Measurements from ENCODE around the gene PGM2L1. TPM values are rescaled to one million over a fixed set of nuclear protein-coding genes. Genes with fewer than 3 reads are reported as not detected.

Gene PGM2L1
- total and polyA plus RNA-seq, 2 of the 4 experiments (the other 2 are of a cell fraction) = 0.72 to 1.8 TPM

- TF ChIP-seq, protein P1, sequence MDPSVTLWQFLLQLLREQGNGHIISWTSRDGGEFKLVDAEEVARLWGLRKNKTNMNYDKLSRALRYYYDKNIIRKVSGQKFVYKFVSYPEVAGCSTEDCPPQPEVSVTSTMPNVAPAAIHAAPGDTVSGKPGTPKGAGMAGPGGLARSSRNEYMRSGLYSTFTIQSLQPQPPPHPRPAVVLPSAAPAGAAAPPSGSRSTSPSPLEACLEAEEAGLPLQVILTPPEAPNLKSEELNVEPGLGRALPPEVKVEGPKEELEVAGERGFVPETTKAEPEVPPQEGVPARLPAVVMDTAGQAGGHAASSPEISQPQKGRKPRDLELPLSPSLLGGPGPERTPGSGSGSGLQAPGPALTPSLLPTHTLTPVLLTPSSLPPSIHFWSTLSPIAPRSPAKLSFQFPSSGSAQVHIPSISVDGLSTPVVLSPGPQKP (IDR thresholded peaks at IDR 0.05; ENCODE audit: borderline replicate concordance, low read depth, low read length) = no peak
- TF ChIP-seq RCOR1 (IDR thresholded peaks at IDR 0.05; ENCODE audit: insufficient replicate concordance, low read length) (no peak), NFE2L2 (IDR thresholded peaks at IDR 0.05; ENCODE audit: low read depth, low read length) (no peak), CEBPB (IDR thresholded peaks at IDR 0.05; ENCODE audit: low read depth, low read length) (no peak), MXI1 (IDR thresholded peaks at IDR 0.05; ENCODE audit: borderline replicate concordance, low read depth, low read length) (no peak)
- TF ChIP-seq, protein P2, sequence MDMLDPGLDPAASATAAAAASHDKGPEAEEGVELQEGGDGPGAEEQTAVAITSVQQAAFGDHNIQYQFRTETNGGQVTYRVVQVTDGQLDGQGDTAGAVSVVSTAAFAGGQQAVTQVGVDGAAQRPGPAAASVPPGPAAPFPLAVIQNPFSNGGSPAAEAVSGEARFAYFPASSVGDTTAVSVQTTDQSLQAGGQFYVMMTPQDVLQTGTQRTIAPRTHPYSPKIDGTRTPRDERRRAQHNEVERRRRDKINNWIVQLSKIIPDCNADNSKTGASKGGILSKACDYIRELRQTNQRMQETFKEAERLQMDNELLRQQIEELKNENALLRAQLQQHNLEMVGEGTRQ (IDR thresholded peaks at IDR 0.05; ENCODE audit: low read depth, low read length) = no peak
- H2BK20ac ChIP-seq (ENCODE audit: low read depth, low read length) = no peak overlapping the region
- peaks cover 4% of the 10 kb centered on the region for H3K36me3 ChIP-seq (ENCODE audit: control insufficient read depth, insufficient read depth, low read length)
- in situ Hi-C loops (cut with MboI; ENCODE audit: low sequenced_read_pairs) = no loop called here
- no peak overlapping the region for H4K91ac ChIP-seq (ENCODE audit: insufficient read depth, low read depth, low read length)
- H3K9me3 ChIP-seq (ENCODE audit: control insufficient read depth, insufficient read depth, low read length) = 0 out of 2 replicates have a peak, but pooled peaks cover under 1% of the 10 kb centered on the region
- H3K56ac ChIP-seq (ENCODE audit: extremely low read depth, insufficient read depth, low read length) = no peak overlapping the region
- no peak overlapping the region for H3K4me3 ChIP-seq (ENCODE audit: insufficient read depth, low read depth, low read length)
- H2BK120ac ChIP-seq (ENCODE audit: low read depth, low read length) = no peak overlapping the region
- CTCF ChIA-PET = no interaction called here
- H3K4ac ChIP-seq (ENCODE audit: low read depth, low read length) = no peak overlapping the region
- peaks cover 12% of the 10 kb centered on the region for H3K4me1 ChIP-seq (ENCODE audit: control insufficient read depth, insufficient read depth, low read length)
- dilution Hi-C loops (cut with HindIII; ENCODE audit: low sequenced_read_pairs, unreplicated experiment) = no loop called here
- intact Hi-C loops (cut with micrococcal nuclease) = no loop called here
- POLR2A ChIA-PET (ENCODE audit: unreplicated experiment) = no interaction called here
- H3K9ac ChIP-seq (ENCODE audit: low read depth, low read length) = no peak overlapping the region
- no peaks in the 10 kb centered on the region for H4K20me1 ChIP-seq (ENCODE audit: insufficient read depth, low read length)
- no peak overlapping the region for H2AK5ac ChIP-seq (ENCODE audit: low read depth, low read length)
- H2BK15ac ChIP-seq (ENCODE audit: low read depth, low read length) = peak overlapping the region; percentile 61; the same call in 1 of the 3 replicates
- no peak overlapping the region for H2AK9ac ChIP-seq (replicated peaks; ENCODE audit: low read depth, low read length, poor library complexity)
- DNase-seq (no peak), ATAC-seq (ENCODE audit: low read depth) (no peak)
- peak overlapping the region; percentile 41; the same call in 1 of the 2 replicates for H4K5ac ChIP-seq (ENCODE audit: low read depth, low read length)
- H3K4me2 ChIP-seq (ENCODE audit: low read depth, low read length) = no peak overlapping the region
- no TSS peak for BruUV-seq (replicated peaks)
- no peaks in the 10 kb centered on the region for H3K27me3 ChIP-seq (ENCODE audit: control insufficient read depth, insufficient read depth, low read length)
- peak overlapping the region; percentile 11 for H3K18ac ChIP-seq (ENCODE audit: low read depth, low read length)
- H4K8ac ChIP-seq (ENCODE audit: low read depth in 2 of 2, low read length in 2 of 2) = no peak overlapping the region
- H3K79me1 ChIP-seq (ENCODE audit: low read depth in 1 of 2, low read length in 2 of 2) = peaks cover 9 to 10% of the 10 kb centered on the region in 2 experiments; a peak in 3 of 4 replicates
- no peak overlapping the region for H3K27ac ChIP-seq (ENCODE audit: insufficient read depth, low read length)
- H3K9me1 ChIP-seq (ENCODE audit: insufficient read depth, low read length) = peaks cover 9% of the 10 kb centered on the region
- no peak overlapping the region for H3K23ac ChIP-seq (ENCODE audit: low read depth, low read length)
- 78% methylated on average over 2 of the region's 8 CpGs; no CpG with 5 or more reads in 1 of the 2 experiments for WGBS, 2 experiments (ENCODE audit: extremely low coverage in 2 of 2, insufficient read length in 1 of 2)
- H2AFZ ChIP-seq (replicated peaks; ENCODE audit: low read length, poor library complexity) = no peak overlapping the region
- no peak overlapping the region for H2BK5ac ChIP-seq (ENCODE audit: low read depth, low read length, poor library complexity, severe bottlenecking)
- no peak overlapping the region for H3K14ac ChIP-seq (replicated peaks; ENCODE audit: low read depth, low read length)
These were observed 91.6 kb downstream of the PGM2L1 start for GRCh38 chr11:74306435-74307175.
